HG02588 (cell line): ENCODE data around the gene CDK6.

Experiments
- ATAC-seq: cut with Tn5 transposase; IDR thresholded peaks from one replicate; pipeline ENCODE4 v1.9.1; 2021; ENCODE audit warnings: mild to moderate bottlenecking, moderate library complexity; ENCODE audit not compliant: unreplicated experiment

Gene CDK6

DNA sequence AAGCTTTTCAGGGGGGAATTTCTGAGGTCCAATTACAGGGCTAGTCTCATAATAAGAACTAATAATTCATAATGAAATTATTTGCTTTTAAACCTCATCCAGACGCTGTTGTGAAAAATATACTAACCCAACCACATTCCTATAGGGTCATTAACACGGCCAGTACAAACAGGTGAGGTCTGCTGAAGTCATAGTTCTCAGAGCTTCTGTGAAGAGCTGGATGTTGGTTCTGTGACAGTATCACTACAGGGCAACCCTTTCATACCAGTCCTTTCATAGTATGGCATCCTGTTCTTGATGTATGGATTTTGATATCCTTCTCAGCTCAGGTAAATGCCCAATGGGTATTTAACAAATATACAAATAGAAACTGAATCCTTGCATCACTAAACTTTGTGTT lies 183.8 kb downstream of the CDK6 start:
- ATAC-seq, result no peak

DNA sequence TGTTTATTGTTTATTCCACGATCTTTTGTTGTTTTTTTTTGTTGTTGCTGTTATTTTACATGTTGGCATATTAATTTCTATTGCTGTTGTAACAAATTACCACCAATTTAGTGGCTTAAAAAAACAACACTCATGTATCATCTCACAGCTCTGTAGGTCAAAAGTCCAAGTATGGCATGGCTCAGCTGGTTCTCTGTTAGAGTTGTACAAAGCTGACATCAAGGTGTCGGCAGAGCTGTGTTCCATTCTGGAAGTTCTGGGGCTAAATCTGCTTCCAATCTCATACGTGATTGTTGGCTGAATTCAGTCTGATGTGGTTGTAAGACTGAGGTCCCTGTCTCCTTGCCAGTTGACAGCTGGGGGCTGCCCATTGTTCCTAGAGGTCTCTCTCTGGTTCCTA lies 186.0 kb downstream of the CDK6 start:
- ATAC-seq, result no peak

DNA sequence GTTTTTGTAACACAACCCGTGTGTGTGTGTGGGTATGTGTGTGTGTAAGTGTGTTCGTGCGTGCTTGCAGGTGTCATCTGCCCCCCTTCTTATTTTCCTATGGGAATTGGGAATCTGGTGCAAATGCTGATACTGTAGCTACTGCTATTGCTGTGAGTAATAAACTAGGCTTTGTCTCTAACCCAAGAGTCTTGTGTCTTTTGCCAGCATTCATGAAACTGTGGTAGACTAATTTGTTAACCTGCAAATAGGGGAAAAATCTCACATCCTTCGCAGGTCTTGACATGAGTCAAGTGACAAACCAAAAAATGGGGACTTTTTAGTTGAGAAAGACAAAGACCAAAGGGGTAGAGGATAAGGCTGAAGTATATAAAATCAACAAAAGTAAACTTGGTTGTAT lies 188.3 kb downstream of the CDK6 start:
- ATAC-seq, result peak; percentile 71

DNA sequence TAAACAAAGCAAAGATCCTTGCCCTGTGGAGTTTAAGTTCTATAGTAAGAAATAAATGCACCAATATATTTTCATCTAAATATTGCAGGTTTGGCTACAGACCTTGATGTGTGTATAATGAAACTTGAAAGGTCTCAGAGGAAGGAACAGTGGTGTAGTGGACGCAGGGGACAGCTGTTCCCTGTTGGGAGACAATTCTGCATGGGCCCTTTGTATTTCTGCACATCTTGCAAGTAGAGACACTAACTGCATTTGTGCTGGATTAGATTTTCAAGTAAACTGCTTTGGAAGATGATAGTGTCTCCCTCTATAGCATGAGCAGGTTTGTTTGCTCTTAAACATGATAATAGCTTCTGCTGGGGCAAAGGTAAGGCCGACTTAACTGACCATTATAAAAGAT lies 188.7 kb downstream of the CDK6 start:
- ATAC-seq, result peak; percentile 1

DNA sequence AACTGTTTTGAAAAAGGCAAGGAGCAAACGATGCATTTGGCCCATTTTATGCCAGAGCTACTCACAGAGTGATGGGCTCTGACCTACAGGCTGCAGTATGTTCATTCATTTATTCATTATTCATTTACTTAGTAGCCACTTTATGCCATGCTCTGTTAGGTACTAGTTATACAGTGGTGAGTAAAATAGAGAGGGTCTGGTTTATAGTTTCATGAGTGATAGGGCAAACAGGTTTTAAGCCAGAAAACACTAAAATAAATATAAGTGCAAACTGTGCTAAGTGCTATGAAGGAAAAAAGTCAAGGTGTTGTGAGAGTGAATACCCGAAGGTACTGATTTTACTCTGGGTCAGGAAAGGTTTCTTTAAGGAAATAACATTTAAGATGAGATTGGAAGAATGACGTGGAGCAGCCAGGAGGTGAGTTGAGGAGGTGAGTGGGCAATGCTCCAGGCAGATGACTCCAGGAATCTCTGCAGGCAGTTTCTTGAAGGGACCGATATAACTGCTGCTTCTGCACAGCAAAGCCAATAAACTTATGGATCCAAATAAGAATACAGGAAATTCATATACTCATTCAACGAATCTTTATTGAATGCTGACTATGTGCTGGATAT lies 189.3 kb downstream of the CDK6 start:
- ATAC-seq, result no peak

DNA sequence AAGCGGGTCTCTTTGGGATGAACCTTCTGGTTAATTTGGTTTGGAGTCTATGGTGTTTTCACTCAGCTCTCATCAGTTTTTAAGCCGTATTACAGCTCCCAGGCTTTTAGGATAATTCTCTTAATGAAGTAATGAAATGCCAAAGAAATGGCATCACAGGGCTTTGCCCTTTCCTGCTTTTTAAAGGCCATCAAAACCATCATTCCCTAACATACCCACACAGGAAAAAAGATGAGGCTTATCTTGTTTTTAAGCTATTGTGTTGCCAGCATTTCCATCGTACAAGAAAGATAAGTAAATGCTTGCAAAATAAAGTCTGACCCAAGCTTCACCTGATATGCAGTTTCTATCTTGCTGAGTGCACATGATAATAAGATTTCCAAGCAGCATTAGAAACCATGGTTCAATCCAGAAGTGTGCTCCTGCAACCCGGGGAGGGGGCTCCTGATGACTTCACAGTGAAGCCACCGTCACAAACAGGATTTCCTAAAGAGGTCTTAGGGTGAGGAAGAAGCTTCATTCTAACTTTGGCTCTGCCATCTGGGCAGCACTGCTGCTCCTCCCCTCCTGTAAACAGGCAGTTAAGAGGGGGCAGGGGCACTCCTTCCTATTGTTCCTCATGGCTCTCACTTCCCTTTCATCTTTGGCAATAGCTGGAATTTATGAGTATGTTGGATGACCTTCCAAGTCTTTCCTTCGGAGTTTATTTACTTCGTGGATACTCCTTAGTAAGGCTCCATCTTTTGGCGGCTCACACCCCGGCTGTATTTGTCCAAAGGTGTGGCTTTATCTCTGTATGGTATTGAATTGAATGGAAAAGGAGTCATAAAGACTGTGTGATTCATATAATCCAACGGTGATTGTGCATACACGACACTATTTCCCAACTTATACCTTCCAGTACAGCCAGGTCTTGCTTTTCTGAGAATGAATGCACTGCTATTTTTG lies 191.0 kb downstream of the CDK6 start:
- no peak for ATAC-seq

DNA sequence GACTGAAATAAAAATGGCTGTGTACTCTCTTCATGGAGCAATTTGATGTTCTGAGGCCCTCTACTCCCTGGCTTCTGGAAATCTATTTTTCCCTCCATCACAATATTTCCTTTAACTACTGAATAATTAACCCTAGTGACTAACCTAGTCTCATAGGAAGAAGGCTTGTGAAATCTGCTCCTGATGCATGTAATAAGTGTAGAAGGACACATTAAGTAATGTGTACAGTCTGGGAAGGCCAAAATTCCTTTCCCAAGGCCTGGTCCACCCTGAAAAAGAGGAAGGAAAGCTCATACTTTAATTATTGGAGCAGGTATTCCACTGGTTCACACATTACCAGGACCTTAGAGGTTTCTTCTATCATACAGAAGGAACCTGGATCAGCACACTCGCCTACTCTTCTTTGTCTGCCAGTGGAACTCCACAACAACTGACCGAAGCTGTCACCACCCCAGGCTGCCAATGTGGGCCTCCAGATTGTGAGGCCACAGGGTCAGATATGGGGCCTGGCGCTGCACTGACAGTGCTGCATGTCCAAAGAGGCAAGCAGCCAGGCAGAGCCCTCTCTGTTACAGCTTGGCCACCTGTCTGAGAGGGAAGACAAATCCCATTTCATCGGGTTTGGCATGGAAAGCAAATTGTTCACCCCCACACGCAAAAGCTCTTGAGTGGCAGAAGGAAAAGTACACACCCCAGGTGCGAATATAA lies 191.8 kb downstream of the CDK6 start:
- no peak for ATAC-seq

DNA sequence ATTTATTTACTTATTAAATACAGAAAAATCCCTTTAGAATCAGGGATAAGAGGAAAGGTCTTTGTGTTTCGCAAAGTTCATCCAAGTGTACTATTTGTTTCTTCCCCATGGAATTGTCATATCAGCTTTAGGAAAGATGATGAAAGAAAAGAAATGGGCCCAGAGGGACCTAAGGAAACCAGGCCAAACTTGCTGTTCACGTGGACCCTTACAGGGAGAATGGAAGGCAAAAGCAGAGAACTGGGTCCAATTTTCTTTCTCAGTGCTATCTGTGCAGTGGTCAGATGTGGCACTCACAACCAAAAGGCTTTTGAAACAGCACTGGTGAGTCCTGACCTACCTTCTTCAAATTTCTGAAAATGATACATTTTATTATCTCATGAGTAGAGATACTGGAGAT lies 192.6 kb downstream of the CDK6 start:
- ATAC-seq, result no peak

DNA sequence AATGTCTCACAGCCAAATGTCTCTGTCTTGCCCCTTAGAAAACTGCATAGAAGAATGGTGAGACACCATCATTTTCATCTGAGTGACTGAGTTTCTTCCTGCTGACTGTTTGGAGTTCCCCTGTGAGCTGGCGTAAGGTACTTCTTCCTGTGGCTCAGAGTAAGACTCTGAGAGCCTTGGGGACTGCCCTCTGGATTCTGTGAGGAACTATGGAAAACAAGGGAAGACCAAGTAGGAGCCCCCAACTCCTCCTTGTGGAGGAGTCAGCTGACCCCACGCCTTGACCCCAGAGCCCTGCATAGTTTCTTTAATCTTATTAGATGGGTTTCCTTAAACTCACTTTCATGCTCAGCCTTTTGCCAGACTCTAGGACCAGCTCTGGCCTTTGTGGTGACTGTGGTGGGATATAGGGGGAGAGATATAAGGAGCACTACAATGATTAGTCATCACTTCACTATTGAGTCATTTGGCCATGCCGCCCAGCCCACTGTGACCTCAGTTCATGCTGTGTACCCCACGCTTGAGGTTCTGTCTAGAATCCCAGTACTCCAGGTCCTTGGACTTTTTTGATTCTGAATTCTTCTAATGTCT lies 194.4 kb downstream of the CDK6 start:
- peak; percentile 85 for ATAC-seq

DNA sequence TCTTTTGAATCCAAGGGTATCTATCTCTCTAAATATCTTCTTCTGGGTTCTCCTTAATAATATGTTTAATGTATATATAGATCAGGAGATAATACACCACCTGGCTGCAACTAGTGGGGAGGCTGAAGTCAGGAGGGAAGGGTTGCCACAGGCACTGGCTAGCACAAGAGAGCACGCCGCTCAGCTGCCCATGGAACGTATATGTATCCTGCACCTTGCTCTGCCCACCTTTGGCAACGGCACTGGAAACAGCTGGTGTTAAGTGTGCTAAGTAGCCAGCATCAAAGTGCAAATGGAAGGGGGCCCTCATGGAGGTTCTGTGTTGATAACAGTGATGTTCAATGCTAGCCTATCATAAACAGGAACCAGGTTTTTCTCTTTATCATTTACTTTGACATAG lies 196.4 kb downstream of the CDK6 start:
- ATAC-seq, result no peak

DNA sequence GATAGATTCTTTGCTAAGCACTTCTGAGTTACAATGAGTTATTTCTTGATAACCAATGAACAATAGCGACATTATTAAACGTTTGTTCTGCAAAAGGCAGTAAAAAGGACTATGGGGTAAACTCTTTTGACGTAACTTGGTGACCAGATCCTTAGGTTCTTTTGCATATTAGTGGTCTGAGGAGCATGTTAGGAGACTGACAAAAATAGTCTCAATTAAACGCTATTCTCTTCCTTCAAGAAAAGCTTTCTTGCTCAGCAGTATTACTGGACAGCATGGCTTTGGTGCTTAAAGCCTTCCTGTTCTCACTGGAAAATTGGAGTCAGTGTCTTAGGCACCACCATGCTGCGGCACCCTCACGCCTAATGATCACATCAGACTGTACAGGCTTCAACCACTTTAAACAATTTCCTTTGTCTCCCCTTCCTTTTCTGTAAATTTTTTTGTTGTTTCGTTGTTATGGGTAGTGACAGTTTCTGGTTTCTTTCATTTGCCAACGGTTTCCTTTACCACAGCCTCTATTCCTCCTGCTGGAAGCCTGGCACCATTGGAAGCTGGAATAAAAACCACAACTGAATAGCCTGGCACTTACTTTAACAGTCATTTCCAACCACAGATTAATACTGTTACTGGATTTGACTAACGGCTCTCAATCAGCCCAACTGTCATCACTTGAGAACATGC lies 197.0 kb downstream of the CDK6 start:
- no peak for ATAC-seq

DNA sequence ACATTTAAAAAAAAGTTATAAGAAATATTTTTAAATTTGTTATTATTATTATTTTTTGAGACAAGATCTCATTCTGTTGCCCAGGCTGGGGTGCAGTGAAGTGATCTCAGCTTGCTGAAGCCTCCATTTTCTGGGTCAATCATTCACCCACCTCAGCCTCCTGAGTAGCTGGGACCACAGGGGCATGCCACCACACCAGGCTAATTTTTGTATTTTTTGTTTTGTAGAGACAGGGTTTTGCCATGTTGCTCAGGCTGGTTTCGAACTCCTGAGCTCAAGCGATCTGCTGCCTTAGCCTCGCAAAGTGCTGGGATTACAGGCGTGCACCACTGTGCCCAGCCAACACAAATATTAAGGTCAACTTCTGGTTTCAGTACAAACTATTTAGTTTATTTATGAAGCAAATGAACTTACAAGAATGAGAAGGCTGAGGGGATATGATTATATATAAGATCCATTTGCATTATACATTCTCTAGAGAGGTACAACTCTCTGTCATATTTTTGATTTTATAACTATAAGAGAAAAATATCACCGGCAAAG lies 200.3 kb downstream of the CDK6 start:
- ATAC-seq, result no peak

DNA sequence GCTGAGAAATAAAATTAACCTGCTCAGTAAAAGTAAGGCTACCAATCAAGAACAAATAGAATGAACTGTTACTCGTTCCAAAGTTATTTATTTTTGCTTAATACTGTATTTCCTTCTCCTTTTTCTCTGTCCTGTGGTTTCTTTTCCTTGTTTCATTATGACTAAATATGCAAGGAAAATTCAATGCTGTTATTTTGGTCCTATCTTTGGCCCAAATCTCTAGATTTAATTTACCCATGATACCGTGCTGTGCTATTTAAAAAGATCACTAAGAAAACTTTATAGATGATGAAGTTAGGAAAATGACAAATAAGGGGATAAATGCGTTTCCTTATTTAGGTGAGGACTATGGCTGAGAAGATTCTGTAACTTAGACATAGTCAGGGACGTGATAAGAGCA lies 200.8 kb downstream of the CDK6 start:
- ATAC-seq, result no peak

DNA sequence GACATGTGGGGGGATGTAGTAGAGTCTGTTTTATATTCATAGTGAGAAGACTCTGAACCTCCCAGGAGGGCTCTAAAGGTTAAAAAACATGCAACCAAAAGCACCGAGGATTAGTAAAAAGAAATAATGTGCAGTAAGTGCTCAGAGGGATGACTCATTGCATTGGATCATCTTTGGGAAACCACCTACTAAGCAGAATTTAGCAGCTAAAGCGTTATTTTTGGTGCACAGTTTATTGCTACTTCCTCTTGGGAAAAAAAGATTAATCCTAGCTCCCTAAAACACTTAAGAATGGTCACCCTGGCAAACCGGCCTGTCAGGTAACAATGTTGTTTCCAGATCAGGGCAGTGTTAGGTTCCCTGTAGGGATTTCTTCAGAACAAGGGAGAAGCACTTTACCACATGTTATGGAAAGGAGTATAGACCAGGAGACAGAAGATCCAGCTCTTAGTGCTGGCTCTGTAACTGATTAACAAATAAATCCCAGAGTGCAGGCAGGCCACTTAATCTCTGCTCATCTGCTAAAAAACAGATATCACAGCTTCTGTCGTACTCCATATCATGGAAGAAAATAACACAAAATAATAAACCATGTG lies 201.4 kb downstream of the CDK6 start:
- peak; percentile 30 for ATAC-seq

DNA sequence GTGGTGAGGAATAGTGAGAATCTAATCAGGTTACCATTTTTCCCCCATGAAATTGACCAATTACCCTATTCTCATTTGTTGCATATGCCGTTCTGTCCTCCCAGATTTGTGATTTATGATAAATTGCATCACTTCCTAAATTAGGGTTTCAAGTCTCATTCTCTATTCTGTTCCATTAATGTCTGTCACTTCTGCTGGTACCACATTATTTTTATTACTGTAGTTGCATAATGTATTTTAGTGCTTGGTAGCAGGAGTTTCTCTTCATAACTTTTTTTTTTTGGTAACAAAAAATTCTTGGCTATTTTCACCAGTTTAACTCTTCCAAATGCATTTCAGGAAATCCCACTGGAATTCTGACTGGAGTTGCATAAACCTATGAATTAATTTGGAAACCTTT lies 202.2 kb downstream of the CDK6 start:
- ATAC-seq, result no peak

DNA sequence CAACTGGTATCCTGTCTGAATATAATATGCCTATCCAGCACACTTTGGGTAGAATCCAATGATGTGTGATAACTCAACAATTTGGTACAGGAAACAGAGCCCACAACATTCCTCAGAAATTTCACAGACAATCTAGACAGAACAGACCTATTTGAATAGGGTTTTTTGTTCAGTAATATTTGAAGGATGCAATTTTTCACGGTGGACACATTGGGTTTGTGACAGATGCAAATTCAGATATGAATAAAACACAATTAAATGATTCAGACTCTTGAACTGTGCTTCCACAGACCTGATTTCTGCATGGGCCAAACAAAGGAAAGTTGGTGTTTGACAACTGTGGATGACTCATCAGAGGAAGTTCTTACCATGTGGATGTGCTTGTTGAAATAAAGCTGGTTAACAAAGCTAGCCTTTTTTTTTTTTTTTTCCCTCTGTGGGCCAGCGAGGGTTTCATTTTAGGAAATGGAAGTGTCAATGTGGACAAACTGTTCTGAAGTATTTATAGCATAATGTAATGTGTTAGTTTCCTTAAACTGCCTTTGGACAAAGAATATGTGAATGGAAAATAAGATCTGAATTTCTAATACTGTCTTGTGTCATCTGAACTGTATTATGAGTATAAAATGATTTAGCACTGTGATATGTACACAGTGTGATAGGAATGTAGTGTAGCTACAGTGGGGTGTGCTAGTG lies 203.0 kb downstream of the CDK6 start:
- no peak for ATAC-seq

DNA sequence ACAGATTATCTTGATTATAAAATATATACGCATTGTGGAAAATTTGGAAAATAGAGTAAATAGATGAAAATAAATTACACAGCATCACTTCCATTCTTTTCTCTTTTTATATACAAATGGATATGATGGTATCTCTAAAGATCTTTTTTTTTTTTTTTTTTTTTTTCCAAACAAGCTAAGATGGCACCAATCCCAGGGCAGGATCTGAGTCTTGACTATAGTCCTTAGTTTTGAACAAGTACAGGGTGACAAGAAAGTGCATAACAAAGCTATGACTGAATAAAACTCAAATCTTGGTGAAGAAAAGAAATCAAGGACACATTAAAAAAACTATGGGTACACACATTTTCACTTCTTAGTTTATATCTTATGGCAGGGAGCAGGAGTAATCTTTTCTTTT lies 203.6 kb downstream of the CDK6 start:
- no peak for ATAC-seq

DNA sequence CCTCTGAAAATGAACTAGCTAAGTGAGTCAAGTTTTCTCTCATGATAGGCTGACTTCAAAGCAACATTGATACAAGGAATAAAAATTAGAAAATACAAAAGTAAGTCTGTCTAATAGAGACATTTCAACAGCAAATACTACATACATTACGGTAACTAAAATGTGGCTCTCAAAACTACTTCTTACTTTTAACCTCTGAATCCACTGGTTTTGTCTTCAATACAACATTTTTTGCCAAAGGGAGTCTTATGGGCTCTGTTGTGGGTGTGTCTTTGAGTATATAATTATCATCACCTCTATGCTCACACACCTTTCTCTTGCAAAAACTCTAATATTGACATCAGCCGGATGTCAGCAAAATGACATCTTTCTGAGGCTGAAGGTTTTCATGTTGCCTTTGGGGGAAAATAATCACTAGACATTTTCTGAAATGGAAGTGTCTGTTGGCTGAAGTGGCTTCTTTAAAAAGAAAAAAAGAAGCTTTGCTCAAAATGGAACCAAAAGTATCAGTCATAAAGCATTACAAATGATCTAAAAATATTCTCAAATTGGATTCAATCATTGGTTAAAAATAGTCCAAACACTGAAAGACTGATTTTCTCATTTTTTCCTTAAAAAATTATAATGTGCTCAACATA lies 204.4 kb downstream of the CDK6 start:
- no peak for ATAC-seq
